ENCODE results near the gene SLC27A5.

DNA sequence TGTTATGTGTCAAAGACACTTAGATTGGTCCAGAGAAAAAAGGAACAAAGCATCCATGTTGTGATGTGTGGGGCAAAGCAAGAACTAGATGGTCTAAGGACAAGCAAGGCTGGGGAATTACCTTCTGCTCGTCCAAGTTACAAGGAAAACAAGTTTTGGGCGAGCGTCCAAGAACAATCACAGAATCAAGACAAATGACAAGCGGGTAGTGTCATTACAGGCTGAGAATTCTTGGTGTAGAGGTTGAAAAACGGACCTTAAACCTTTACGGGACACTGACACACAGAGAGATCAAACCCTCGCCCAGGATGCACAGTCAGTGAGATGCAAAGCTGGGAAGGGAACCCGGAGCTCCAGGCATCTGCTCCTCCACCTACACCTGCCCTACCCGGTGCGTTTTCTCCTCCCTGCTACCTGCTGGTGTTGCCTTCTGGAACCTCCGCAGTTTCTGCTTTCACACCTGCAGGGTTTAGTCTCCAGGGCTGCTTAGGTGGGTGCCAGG is 60.9 kb downstream of the SLC27A5 start:
- TF ChIP-seq CTCF (IDR thresholded peaks at IDR 0.05; ENCODE audit: low read length) (no peak), EZH2 (optimal IDR thresholded peaks at IDR 0.05; ENCODE audit: low read depth, low read length) (no peak), EZH2phosphoT487 (IDR thresholded peaks at IDR 0.05; ENCODE audit: low read length) (no peak)

Data from MM.1S (cell line).